AG04449 (cell line): Measurements from ENCODE around the gene ITM2C.

Source experiments
- CTCF ChIA-PET: fragments of 350-600 bp; formaldehyde crosslinking; extraction: SDS; loops from one replicate; lab custom pipeline; 2021; ENCODE audit warnings: antibody characterized with exemption; lab: Yijun Ruan, JAX
- POLR2A ChIA-PET: fragments of 400-600, 350-600 bp; formaldehyde crosslinking; extraction: SDS; loops from one replicate; lab custom pipeline; 2020; ENCODE audit warnings: antibody characterized with exemption, inconsistent platforms; lab: Yijun Ruan, JAX
- DNase-seq: peaks from one replicate; pipeline ENCODE4 v3.0.0-alpha.2; 2010; ENCODE audit warnings: low read depth, low spot score
- H3K4me3 ChIP-seq: 2 replicates; pipeline ENCODE4 v1.5.1; 2011; ENCODE audit warnings: low read depth, mild to moderate bottlenecking, control low read depth, low read length
- TF ChIP-seq, protein P1 (sequence below): IDR thresholded peaks from one replicate; pipeline ENCODE4 v1.5.1; 2011; ENCODE audit warnings: mild to moderate bottlenecking, moderate library complexity, low read length, control low read depth, inconsistent platforms; ENCODE audit not compliant: insufficient read depth; ENCODE audit errors: missing control alignments

Gene ITM2C

DNA sequence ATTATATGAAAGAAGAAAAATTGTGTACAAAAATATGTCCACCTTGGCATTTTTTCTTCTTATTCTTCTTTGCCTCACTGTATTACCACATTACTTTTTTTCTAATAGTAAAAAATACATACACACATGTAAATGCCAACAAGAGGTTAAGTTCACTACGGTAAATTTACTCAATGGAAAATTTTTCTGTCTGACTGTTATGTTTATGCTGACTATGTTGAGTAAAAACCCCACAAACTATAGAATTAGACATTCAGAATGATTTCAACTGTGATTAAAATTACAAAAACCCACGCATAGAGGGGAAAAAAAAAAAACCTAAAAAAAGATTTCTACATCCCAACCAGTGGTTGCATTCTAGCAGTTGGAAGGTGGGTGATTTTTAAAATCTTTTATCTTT, 54.9 kb downstream of the ITM2C start:
- no peak for DNase-seq
- no peak overlapping the region for H3K4me3 ChIP-seq
- ChIA-PET CTCF (interaction anchor here (1.2 to 1.7 kb wide), 3 partner anchors 8 to 72 kb away, joined by 3 to 4 read pairs (median 3); no protein-coding TSS in a partner anchor), POLR2A (no interaction called here)
- TF ChIP-seq, protein P1, sequence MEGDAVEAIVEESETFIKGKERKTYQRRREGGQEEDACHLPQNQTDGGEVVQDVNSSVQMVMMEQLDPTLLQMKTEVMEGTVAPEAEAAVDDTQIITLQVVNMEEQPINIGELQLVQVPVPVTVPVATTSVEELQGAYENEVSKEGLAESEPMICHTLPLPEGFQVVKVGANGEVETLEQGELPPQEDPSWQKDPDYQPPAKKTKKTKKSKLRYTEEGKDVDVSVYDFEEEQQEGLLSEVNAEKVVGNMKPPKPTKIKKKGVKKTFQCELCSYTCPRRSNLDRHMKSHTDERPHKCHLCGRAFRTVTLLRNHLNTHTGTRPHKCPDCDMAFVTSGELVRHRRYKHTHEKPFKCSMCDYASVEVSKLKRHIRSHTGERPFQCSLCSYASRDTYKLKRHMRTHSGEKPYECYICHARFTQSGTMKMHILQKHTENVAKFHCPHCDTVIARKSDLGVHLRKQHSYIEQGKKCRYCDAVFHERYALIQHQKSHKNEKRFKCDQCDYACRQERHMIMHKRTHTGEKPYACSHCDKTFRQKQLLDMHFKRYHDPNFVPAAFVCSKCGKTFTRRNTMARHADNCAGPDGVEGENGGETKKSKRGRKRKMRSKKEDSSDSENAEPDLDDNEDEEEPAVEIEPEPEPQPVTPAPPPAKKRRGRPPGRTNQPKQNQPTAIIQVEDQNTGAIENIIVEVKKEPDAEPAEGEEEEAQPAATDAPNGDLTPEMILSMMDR = no peak

GRCh38 chr2:230920167-230920566, 55.4 kb downstream of the ITM2C start:
- CTCF ChIA-PET = interaction anchor here (1.2 to 1.7 kb wide), 3 partner anchors 9 to 72 kb away, joined by 3 to 4 read pairs (median 3); no protein-coding TSS in a partner anchor
- TF ChIP-seq, protein P1 = no peak
- no peak for DNase-seq
- H3K4me3 ChIP-seq = no peak overlapping the region
- POLR2A ChIA-PET = no interaction called here

GRCh38 chr2:230921806-230922595, 57.3 kb downstream of the ITM2C start:
- no peak overlapping the region for H3K4me3 ChIP-seq
- DNase-seq = no peak
- ChIA-PET CTCF (interaction anchor here (1.3 kb wide), 1 partner anchor 11 kb away, joined by 3 read pairs; no protein-coding TSS in a partner anchor), POLR2A (no interaction called here)
- TF ChIP-seq, protein P1 = no peak

- ChIA-PET POLR2A (no interaction called here), CTCF (interaction anchor here (1.3 kb wide), 1 partner anchor 9 kb away, joined by 3 read pairs; no protein-coding TSS in a partner anchor)
- DNase-seq = no peak
- no peak overlapping the region for H3K4me3 ChIP-seq
- TF ChIP-seq, protein P1 = no peak
Observed at GRCh38 chr2:230922951-230923717, 58.4 kb downstream of the ITM2C start.

GRCh38 chr2:230924092-230924469, 59.3 kb downstream of the ITM2C start:
- H3K4me3 ChIP-seq = no peak overlapping the region
- CTCF ChIA-PET = interaction anchor here (1.2 kb wide), 1 partner anchor 100 kb away, joined by 3 read pairs; no protein-coding TSS in a partner anchor
- POLR2A ChIA-PET = no interaction called here

More at GRCh38 chr2:230924092-230924469, 59.3 kb downstream of the ITM2C start:
- TF ChIP-seq, protein P1 = no peak
- DNase-seq = no peak
